B cell (primary cell): ENCODE data around the gene RFC2.

Experiments used
- CTCF ChIP-seq: fragments of 200-600 bp; IDR thresholded peaks from one replicate; pipeline ENCODE4 v1.8.0; 2022; ENCODE audit warnings: antibody characterized with exemption, mild to moderate bottlenecking
- EZH2 ChIP-seq: IDR thresholded peaks from 2 replicates; pipeline ENCODE4 v1.6.1; 2012; ENCODE audit warnings: borderline replicate concordance, low read depth, mild to moderate bottlenecking, moderate library complexity, low read length; ENCODE audit not compliant: insufficient read depth, poor library complexity, severe bottlenecking

DNA sequence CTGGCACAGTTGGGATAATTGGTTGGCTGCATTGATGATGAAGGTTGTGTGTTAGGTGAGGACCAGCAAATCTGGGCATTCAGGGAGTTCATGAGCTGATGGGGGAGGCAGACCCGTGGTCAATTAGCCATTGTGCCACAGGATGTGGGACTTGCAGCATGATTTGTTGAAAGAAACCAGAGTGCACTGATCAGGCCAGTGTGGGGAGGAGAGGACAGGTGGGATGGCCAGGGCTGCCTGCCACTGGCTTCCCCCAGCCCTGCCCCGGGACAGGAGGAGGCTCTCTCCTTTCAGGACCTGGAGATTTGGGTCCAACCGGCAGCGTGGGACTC, 39.3 kb upstream of the RFC2 start:
- no peak for TF ChIP-seq CTCF
- no peak for TF ChIP-seq EZH2
